GM10847 (cell line): Measurements from ENCODE around the gene BDKRB2.

Experiments used
- POLR2A ChIP-seq: IDR thresholded peaks from 2 replicates; pipeline ENCODE4 v1.6.1; 2011; ENCODE audit not compliant: insufficient read length; ENCODE audit errors: extremely low read depth

The BDKRB2 gene

GRCh38 chr14:96191841-96192462 lies 12.7 kb upstream of the BDKRB2 start:
- TF ChIP-seq POLR2A, result no peak

DNA sequence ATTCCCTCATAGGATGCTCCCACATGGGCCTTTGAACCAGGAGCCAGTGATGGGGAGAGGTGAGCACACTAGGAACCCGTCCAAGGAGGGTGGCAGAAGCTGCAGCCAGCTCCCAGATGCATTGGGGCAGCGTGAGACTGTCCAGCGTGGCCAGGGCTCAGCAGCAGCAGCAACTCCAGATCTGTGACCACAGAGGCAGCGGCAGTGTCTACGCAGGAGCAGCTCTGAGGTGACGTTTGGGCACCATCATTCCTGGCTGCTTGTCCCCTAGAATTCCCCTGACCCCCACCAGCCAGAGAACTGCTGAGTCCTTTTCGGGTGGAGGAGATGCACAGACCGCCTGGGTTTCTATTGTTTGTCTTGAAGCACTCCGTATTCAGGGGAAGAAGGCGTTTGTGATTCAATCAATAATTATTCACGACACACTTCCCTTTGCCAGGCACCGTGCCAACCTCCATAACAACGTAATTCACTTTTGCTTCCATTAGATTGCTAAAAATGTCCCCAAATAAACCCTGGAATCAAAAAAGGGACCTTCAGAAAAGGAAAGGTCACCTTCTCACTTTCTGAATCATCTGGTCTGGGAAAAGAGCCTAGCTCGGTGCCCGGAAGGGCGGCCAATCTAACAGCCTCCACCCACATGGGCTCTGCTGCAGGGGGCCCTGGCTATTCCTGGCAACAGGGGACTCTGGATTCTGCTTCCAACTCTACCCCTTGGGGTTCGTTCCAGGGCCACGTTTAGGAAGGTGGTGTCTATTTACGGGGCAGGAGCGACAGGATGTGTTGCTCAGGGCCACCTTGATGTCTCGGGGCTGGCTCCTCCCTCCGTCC lies 11.4 kb upstream of the BDKRB2 start:
- TF ChIP-seq POLR2A, result no peak

GRCh38 chr14:96194262-96194656 lies 10.4 kb upstream of the BDKRB2 start:
- TF ChIP-seq POLR2A, result no peak

DNA sequence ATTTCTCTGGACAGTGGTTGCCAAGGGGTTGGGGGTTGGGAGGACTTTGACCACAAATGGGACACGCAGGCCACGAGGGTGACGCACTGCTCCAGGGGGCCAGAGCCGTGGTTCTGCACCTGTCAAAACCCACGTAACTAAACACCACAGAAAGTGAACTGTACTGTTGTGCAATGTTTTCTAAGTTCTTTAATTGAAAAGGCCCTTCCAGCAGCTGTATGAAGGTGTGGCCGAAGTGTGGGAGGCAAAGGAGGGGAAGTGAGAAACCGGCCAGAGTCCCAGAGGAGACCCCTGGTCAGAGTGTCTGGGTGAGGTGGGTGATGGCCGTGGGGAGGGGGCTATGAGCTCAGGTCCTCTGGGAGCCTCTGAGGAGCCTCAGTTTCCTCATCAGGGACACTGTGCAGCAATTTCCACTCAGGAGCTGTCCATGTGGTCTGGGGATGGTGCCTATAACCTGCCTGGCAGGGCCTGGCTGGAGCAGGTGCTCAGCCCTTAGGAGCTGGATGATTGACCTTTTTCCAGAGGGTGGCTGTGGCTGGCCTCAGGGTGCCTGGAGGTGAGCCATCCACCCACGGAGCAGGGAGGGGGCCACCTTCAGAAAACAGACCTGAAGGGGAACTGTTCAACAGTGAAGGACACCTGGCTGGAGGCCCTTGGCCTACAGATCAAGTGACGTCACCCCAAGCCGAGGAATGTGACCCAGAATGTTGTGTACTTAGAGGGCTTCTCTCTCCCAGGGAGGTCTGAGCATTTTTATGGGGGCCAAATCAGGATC lies 9.8 kb upstream of the BDKRB2 start:
- TF ChIP-seq POLR2A, result no peak

DNA sequence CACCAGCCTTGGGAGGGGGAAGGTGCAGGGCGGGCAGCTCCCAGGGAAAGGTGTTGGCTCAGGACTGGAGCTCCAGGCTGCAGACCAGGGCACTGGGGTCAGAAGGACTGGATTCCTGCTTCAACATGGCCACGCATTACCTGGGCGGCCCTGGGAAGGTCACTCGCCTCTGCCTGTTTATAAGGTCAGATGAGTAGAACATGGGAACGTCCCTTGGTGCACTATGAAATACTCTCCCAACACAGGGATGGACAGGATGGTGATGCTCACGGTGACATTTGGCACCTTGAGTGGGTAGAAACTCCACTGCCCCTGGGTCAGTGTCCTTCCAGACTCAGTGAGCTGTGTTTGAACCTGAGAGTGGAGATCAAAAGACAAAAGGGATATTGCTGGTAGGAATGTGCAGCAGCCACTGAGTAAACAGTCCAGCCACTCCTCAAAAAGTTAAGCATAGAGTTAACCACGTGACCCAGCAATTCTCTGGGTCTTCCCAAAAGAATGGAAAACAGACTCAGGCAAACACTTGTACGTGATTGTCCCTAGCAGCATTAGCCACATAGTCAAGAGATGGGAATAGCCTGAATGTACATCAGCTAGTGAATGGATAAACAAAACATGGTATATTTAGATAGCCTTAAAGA lies 9.1 kb upstream of the BDKRB2 start:
- no peak for TF ChIP-seq POLR2A

DNA sequence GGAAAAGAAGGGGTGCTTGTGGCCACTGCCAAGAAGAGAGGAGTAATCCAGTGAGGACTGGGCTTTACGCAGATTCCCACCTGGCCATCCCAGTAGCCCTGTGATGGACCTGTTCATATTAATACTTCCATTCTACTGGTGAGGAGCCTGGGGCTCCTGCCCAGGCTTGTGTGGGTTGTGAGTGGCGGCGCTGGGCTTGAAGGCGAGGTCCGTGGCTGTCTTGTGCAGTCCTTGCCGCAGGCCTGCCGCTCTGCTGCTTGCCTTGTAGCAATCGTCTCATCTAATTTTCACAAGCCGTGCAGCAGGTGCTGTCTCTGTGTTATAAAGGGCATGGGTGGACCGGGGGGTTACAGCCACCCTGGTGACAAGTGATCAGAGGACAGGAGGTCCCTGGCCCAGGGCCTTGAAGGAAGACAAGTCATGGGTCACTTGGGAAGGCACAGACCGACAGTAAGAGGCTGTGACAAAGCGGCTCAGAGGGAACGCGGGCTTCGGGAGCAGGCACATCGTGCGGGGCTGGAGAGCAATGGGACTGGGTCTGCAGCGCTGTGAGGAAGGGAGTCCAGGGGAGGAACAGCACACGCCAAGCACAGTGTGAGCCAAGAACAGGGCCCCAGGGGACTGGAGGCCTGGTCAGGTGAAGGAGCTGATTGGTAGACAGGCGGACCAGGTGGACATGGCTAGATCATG lies 7.3 kb upstream of the BDKRB2 start:
- no peak for TF ChIP-seq POLR2A

DNA sequence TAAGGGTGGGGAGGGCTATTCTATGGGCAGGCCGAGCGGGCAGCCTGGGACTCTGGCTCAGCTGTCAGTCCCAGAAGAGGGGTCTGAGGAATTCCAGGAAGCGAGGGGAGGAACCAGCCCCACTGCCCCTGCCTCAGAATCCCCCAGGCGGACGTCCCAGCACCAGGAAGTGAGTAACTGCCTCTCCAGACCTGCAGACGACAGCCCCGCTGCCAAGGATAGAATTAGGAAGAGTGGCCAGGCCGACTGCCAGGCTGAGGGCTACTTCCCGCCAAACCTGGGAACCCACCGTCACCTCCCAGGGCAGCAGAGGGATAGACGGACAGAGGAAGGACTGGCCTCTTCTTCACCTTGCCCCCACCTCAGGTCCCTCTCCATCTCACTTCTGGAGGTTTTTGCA lies 6.7 kb upstream of the BDKRB2 start:
- TF ChIP-seq POLR2A, result no peak

- no peak for TF ChIP-seq POLR2A
Observed at GRCh38 chr14:96198430-96199130, 6.1 kb upstream of the BDKRB2 start.

- TF ChIP-seq POLR2A, result no peak
Observed at GRCh38 chr14:96201157-96201556, 3.5 kb upstream of the BDKRB2 start.

DNA sequence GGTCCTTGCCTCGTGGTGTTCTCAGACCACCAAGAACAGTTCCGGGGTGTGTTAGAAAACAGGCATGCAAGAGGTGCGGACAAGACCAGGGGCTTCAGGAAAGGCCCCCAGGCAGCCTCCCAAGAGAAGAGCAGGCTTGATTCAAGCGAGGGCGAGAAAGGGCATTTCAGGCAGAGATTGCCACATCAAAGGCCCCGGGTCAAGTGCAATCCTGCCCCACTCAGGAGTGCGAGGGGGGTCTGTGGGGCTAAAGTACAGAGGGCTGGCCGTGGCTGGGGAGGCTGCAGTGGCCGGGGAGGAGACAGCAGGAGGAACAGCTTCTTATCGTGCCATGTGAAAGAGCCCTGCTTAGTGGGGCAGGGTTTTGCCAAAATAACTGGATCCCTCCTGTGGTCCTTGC lies 2.7 kb upstream of the BDKRB2 start:
- TF ChIP-seq POLR2A, result no peak

GRCh38 chr14:96202441-96203094 lies 2.1 kb upstream of the BDKRB2 start:
- TF ChIP-seq POLR2A, result no peak

DNA sequence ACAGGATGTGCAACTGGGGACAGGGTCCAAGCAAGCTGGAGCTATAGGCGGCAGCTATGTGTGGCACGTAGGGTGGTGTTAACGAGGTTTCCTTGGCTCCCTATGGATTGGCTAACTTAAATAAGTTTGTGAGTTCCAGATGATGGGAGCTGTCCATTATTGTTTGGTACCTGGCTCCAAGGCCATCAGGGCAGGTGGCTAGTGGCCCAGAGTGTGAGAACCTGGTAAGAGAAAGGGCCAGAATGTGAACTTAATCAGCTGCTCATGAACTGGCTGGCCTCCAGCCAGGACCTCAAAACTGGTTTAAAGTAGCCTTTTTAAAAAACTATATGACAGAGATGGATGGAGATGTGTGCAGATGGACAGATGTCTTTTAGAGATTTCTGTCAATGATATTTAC lies 1.5 kb upstream of the BDKRB2 start:
- no peak for TF ChIP-seq POLR2A

- no peak for TF ChIP-seq POLR2A
Observed at GRCh38 chr14:96203635-96204034, 1.0 kb upstream of the BDKRB2 start.

GRCh38 chr14:96205059-96205977 lies 679 bp downstream of the BDKRB2 start:
- TF ChIP-seq POLR2A, result no peak
